ENCODE results near the gene UBIAD1. TPM values are rescaled to one million over a fixed set of nuclear protein-coding genes. Genes with fewer than 3 reads are reported as not detected.
"Not testable (repeated sequence)": the region's sequence is repeated elsewhere in the genome, so short reads cannot be mapped to it uniquely, and the experiment has no call there.

The UBIAD1 gene
- total RNA-seq, 1 experiment from 2014 or later, result 17.0 TPM

DNA sequence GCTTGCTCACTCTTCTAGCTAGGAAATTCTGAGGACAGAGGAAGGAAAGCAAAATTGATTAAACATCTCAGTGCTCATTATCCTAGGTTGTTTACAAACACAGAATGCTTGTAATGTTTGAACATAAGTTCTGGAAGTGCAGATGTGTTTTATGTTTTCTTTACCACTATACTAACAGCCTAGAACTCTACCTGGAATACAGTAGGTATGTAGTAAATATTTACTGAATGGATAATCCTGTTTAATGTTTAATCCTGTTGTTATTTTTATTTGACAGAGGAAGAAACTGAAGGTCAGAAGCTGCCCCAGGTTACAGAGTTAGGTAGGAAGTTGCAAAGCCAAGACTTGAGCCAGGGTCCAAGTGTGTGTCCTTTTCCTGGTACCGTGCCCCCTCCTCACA lies 16.7 kb upstream of the UBIAD1 start:
- Mint-ChIP-seq H3K27me3 (ENCODE audit: insufficient read depth, unreplicated experiment) (no peaks in the 10 kb centered on the region), H3K9me3 (ENCODE audit: unreplicated experiment) (no peaks in the 10 kb centered on the region)

DNA sequence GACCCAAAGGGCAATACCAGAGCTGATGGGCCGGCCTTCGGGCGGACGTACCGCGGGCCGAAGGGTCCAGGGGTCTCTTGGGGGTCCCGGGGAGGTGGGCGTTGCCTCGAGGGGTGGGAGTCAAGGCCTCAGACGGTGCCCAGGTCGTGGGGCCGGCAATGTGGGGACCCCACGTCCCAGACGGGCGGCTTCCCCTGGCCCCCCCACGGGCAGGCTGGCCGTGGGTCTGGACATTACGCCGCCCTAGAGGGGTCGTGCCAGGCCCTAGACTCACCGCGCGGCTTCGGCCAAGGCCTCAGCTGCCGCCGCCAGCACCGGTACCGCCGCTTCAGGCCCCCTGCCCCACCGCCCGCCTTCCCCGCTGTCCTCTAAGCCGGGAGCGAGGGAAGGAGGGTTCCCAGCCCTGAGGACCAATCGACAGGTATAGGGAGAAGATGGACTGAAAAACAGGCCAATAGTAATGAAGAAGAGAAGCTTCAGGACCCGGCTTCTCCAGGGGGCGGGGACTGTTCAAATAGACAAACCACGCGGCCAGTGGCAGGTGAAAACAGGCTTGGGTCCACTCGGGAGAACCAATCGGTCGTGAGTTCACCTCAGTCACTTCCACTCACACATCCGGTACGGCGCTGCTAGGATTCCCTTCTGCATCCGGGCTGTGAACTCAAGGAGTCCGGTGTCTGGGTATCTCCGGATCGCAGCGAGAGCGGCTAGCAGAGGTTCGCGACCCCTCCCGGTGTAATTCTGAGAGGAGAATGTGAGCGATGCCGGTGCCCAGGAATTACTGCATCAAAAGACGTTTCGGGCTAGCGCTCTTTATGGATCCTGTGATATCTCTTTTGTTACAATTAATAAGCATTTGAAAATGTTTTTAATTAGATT lies 10.6 kb upstream of the UBIAD1 start, which contains the start of gene MTOR:
TSS of gene MTOR (minus strand) at position 381 of the 879 bp plus-strand sequence. CDS start 3,142 bp downstream, outside the sequence.
- H3K4me1 ChIP-seq, result no peaks in the 10 kb centered on the region
- H3K27me3 Mint-ChIP-seq (ENCODE audit: insufficient read depth, unreplicated experiment), result no peaks in the 10 kb centered on the region
- H3K4me1 Mint-ChIP-seq (ENCODE audit: low read depth, unreplicated experiment), result no peaks in the 10 kb centered on the region
- peaks cover 25% of the 10 kb centered on the region for H3K36me3 Mint-ChIP-seq (ENCODE audit: insufficient read depth, unreplicated experiment)
- H3K4me3 ChIP-seq (ENCODE audit: low read depth, low read length), result peak within 1 kb of the TSS; percentile 100
- peak within 1 kb of the TSS; percentile 89 for H3K4me3 Mint-ChIP-seq (ENCODE audit: unreplicated experiment)
- DNase-seq, result peak; percentile 98 to 99
- H3K27ac Mint-ChIP-seq (ENCODE audit: unreplicated experiment), result peak within 1 kb of the TSS; percentile 74
- H3K27me3 ChIP-seq (replicated peaks; ENCODE audit: control insufficient read depth, insufficient read depth, low read length), result no peaks in the 10 kb centered on the region
- H3K36me3 ChIP-seq (ENCODE audit: control insufficient read depth, insufficient read depth, low read length), result no peaks in the 10 kb centered on the region
- TF ChIP-seq, protein P1, sequence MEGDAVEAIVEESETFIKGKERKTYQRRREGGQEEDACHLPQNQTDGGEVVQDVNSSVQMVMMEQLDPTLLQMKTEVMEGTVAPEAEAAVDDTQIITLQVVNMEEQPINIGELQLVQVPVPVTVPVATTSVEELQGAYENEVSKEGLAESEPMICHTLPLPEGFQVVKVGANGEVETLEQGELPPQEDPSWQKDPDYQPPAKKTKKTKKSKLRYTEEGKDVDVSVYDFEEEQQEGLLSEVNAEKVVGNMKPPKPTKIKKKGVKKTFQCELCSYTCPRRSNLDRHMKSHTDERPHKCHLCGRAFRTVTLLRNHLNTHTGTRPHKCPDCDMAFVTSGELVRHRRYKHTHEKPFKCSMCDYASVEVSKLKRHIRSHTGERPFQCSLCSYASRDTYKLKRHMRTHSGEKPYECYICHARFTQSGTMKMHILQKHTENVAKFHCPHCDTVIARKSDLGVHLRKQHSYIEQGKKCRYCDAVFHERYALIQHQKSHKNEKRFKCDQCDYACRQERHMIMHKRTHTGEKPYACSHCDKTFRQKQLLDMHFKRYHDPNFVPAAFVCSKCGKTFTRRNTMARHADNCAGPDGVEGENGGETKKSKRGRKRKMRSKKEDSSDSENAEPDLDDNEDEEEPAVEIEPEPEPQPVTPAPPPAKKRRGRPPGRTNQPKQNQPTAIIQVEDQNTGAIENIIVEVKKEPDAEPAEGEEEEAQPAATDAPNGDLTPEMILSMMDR (IDR thresholded peaks at IDR 0.05; ENCODE audit: insufficient read depth in 1 of 2, low read depth in 1 of 2, low read length in 1 of 2, severe bottlenecking in 1 of 2, unreplicated experiment in 1 of 2), result no peak
- CTCF ChIA-PET, result interaction anchor here (0.6 to 1.5 kb wide), 7 partner anchors 11 to 395 kb away, joined by 3 to 6 read pairs (median 3); partner anchors contain the start of gene UBIAD1
- POLR2A ChIA-PET, result interaction anchor here (0.6 to 1.2 kb wide), 7 partner anchors 10 to 646 kb away, joined by 3 to 10 read pairs (median 8); partner anchors contain the start of genes EXOSC10 and UBIAD1
- no TSS peak for BruUV-seq (replicated peaks)
- H3K9me3 Mint-ChIP-seq (ENCODE audit: unreplicated experiment), result peaks cover 11% of the 10 kb centered on the region
- intact Hi-C loops (cut with micrococcal nuclease; ENCODE audit: unreplicated experiment), result no loop called here
- no peaks in the 10 kb centered on the region; the same call in 1 of the 2 replicates for H3K9me3 ChIP-seq

More for the DNA sequence above, 16.7 kb upstream of the UBIAD1 start:
- TF ChIP-seq, protein P1 (IDR thresholded peaks at IDR 0.05; ENCODE audit: insufficient read depth in 1 of 2, low read depth in 1 of 2, low read length in 1 of 2, severe bottlenecking in 1 of 2, unreplicated experiment in 1 of 2), result no peak
- no peak overlapping the region for H3K4me3 ChIP-seq (ENCODE audit: low read depth, low read length)
- no TSS peak for BruUV-seq (replicated peaks)
- no peaks in the 10 kb centered on the region for H3K36me3 ChIP-seq (ENCODE audit: control insufficient read depth, insufficient read depth, low read length)
- H3K4me1 ChIP-seq, result no peaks in the 10 kb centered on the region
- H3K4me3 Mint-ChIP-seq (ENCODE audit: unreplicated experiment), result no peak overlapping the region
- no peaks in the 10 kb centered on the region for H3K4me1 Mint-ChIP-seq (ENCODE audit: low read depth, unreplicated experiment)
- POLR2A ChIA-PET, result no interaction called here
- no peak for DNase-seq
- CTCF ChIA-PET, result no interaction called here
- H3K27ac Mint-ChIP-seq (ENCODE audit: unreplicated experiment), result no peak overlapping the region
- H3K36me3 Mint-ChIP-seq (ENCODE audit: insufficient read depth, unreplicated experiment), result peaks cover 57% of the 10 kb centered on the region
- H3K9me3 ChIP-seq, result no peaks in the 10 kb centered on the region
- no peaks in the 10 kb centered on the region for H3K27me3 ChIP-seq (replicated peaks; ENCODE audit: control insufficient read depth, insufficient read depth, low read length)
- intact Hi-C loops (cut with micrococcal nuclease; ENCODE audit: unreplicated experiment), result no loop called here

DNA sequence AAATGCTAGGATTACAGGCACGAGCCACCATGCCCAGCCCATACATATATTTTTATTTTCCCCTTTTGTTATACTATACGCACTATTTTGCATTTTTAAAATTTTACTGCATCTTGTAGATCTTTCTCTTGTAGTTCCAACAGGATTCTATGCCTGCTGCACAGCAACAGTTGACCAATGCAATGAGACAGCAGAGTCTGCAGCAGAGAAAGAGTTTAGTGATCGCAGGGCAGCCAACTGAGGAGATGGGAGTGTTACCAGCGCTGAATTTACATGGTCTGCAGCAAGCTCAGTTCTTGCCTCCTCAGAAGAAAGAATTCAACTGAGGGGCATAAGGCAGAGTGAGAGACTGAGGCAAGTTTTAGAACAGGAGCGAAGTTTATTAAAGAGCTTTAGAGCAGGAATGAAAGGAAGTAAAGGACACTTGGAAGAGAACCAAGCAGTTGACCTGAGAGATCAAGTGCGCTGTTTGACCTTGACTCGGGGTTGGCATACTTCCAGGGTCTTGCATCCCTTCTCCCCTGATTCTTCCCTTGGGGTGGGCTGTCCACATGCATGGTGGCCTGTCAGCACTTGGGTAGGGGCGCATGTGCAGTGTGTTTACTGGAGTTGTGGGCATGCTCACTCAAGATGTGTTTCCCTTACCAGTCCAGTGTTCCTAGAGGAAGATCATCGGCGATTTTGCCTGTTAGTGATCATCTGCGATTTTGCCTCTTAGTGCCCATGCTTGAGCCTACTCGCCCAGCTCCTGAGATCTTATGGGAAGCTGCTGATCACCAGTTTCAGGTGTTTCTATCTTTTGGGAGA lies 6.5 kb upstream of the UBIAD1 start:
- intact Hi-C loops (cut with micrococcal nuclease; ENCODE audit: unreplicated experiment), result no loop called here
- no peak overlapping the region for H3K4me3 Mint-ChIP-seq (ENCODE audit: unreplicated experiment)
- ChIA-PET CTCF (interaction anchor here (1.2 kb wide), 1 partner anchor 25 kb away, joined by 3 read pairs; no protein-coding TSS in a partner anchor), POLR2A (no interaction called here)
- H3K36me3 Mint-ChIP-seq (ENCODE audit: insufficient read depth, unreplicated experiment), result peaks cover 6% of the 10 kb centered on the region
- Histone ChIP-seq H3K9me3 (no peaks in the 10 kb centered on the region; the same call in 1 of the 2 replicates), H3K4me3 (ENCODE audit: low read depth, low read length) (no peak overlapping the region), H3K27me3 (replicated peaks; ENCODE audit: control insufficient read depth, insufficient read depth, low read length) (no peaks in the 10 kb centered on the region), H3K36me3 (ENCODE audit: control insufficient read depth, insufficient read depth, low read length) (no peaks in the 10 kb centered on the region), H3K4me1 (no peaks in the 10 kb centered on the region)
- peaks cover 11% of the 10 kb centered on the region for H3K9me3 Mint-ChIP-seq (ENCODE audit: unreplicated experiment)
- no peaks in the 10 kb centered on the region for H3K4me1 Mint-ChIP-seq (ENCODE audit: low read depth, unreplicated experiment)
- TF ChIP-seq, protein P1 (IDR thresholded peaks at IDR 0.05; ENCODE audit: insufficient read depth in 1 of 2, low read depth in 1 of 2, low read length in 1 of 2, severe bottlenecking in 1 of 2, unreplicated experiment in 1 of 2), result no peak
- BruUV-seq (replicated peaks), result no TSS peak
- H3K27me3 Mint-ChIP-seq (ENCODE audit: insufficient read depth, unreplicated experiment), result no peaks in the 10 kb centered on the region
- no peak for DNase-seq
- no peak overlapping the region for H3K27ac Mint-ChIP-seq (ENCODE audit: unreplicated experiment)

DNA sequence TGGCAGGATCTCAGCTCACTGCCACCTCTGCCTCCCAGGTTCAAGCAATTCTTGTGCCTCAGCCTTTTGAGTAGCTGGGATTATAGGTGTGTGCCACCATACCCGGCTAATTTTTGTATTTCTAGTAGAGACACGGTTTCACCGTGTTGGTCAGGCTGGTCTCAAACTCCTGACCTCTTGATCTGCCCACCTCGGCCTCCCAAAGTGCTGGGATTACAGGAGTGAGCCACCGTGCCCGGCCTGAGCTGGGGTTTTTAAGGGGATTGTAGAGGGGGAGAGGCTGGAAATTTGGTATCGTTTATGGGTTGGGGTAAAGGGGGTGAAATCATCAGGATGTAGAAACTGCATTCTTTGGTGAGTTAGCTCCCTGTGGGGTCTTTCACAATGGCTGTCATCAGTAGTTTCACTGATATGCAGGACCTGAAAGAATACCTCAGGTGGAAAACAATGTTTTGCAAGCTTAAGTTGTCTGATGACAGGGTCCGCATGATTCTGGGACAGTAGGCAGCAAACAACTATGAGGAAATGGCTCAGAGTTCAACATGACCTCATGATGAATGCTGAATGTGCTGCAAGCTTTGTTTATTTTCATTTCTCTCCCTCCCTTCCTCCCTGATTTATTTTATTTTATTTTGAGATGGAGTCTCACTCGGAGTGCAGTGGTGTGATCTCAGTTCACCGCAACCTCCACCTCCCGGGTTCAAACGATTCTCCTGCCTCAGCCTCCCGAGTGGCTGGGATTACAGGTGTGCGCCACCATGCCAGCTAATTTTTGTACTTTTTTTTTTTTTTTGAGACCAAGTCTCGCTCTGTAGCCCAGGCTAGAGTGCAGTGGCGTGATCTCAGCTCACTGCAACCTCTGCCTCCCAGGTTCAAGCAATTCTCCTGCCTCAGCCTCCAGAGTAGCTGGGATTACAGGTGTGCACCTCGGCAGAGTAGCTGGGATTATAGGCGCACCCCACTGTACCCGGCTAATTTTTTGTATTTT lies 5.4 kb upstream of the UBIAD1 start:
- H3K36me3 ChIP-seq (ENCODE audit: control insufficient read depth, insufficient read depth, low read length); intact Hi-C loops (cut with micrococcal nuclease; ENCODE audit: unreplicated experiment); POLR2A ChIA-PET; H3K4me3 Mint-ChIP-seq (ENCODE audit: unreplicated experiment); H3K9me3 ChIP-seq; H3K4me1 Mint-ChIP-seq (ENCODE audit: low read depth, unreplicated experiment); H3K27me3 ChIP-seq (replicated peaks; ENCODE audit: control insufficient read depth, insufficient read depth, low read length); H3K27me3 Mint-ChIP-seq (ENCODE audit: insufficient read depth, unreplicated experiment); H3K4me1 ChIP-seq; H3K27ac Mint-ChIP-seq (ENCODE audit: unreplicated experiment); H3K36me3 Mint-ChIP-seq (ENCODE audit: insufficient read depth, unreplicated experiment); H3K4me3 ChIP-seq (ENCODE audit: low read depth, low read length); BruUV-seq (replicated peaks): not testable (repeated sequence)
- peaks cover 11% of the 10 kb centered on the region for H3K9me3 Mint-ChIP-seq (ENCODE audit: unreplicated experiment)
- DNase-seq, result peak in 1 of 2 experiments; percentile 7
- CTCF ChIA-PET, result interaction anchor here (1.2 kb wide), 1 partner anchor 26 kb away, joined by 3 read pairs; no protein-coding TSS in a partner anchor

All from Caco-2 (cell line).